ENCODE measurements around the gene GALNT9.

GALNT9 gene

DNA sequence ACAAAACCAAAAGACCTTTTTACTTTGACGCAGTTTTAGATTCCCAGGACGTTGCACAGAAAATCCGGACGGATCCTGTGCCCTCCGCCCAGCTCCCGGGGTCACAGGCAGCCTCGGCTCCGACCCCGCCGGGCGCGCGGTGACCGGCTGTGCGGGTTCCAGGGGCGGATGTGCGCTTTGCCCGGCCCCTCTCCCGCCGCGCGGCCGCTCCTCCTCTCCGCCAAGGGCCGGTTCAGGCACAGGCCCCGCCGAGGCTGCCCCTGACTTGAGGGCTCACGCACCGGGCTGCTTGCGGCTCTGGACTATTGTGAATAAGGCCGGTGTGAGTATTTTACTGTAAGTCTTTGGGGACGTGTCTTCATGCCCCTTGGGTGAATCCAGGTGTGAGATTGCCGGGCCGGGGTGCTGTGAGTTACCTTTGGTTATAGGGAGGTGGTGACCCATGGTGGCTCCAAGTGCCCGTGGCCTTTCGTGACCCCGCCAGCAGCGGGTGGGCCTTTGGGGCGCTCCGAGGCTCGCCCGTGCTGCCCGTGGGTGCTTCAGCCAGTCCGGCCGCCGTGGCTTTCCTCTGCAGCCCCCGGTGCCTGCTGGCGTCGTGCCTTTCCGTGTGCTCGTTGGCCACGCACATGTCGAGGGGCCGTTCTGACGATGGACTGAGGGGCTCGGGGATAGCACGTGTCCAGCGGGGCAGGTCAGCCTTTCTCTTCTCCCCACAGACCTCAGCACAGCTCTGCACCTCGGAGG, 139.2 kb downstream of the GALNT9 start:
- peaks cover 2% of the 10 kb centered on the region for H3K79me1 ChIP-seq (ENCODE audit: low read depth, low read length)
- peak overlapping the region; percentile 78 for H3K14ac ChIP-seq (ENCODE audit: low read length)
- peak overlapping the region; percentile 84 for H3K18ac ChIP-seq (ENCODE audit: low read length)
- H3K36me3 ChIP-seq (replicated peaks in 1 of 2; ENCODE audit: control insufficient read depth in 2 of 2, insufficient read depth in 2 of 2, low read length in 2 of 2), result no peaks in the 10 kb centered on the region
- no peak overlapping the region for H2BK120ac ChIP-seq (ENCODE audit: low read depth, low read length)
- H3K23ac ChIP-seq (ENCODE audit: low read depth, low read length, poor library complexity), result no peak overlapping the region
- no peak overlapping the region for H3K27ac ChIP-seq (replicated peaks; ENCODE audit: low read length)
- H2BK12ac ChIP-seq (ENCODE audit: low read length), result peak overlapping the region; percentile 16
- H2BK5ac ChIP-seq (ENCODE audit: low read length), result peak overlapping the region; percentile 2
- H4K91ac ChIP-seq (ENCODE audit: low read depth, low read length, poor library complexity), result no peak overlapping the region
- H3K27me3 ChIP-seq (ENCODE audit: control insufficient read depth in 3 of 3, insufficient read depth in 3 of 3, low read depth in 1 of 3, low read length in 3 of 3), result peaks cover 0 to 76% (median 18%) of the 10 kb centered on the region in 3 experiments
- peaks cover 11% of the 10 kb centered on the region in 2 donors for H3K9me3 ChIP-seq (replicated peaks in 1 of 2; ENCODE audit: control insufficient read depth in 2 of 2, insufficient read depth in 1 of 2, low read depth in 1 of 2, low read length in 2 of 2)
- H3K4me2 ChIP-seq (ENCODE audit: insufficient read depth, low read length, poor library complexity, severe bottlenecking), result peak overlapping the region; percentile 97
- H3K4me3 ChIP-seq (ENCODE audit: low read length in 2 of 2), result peak overlapping the region; percentile 44 to 81
- peak overlapping the region; percentile 36 for H2AK5ac ChIP-seq (ENCODE audit: low read depth, low read length)
- no peak for DNase-seq (ENCODE audit: low spot score)
- H4K8ac ChIP-seq (ENCODE audit: low read depth, low read length), result no peak overlapping the region
- peaks cover 6 to 9% of the 10 kb centered on the region in 2 donors for H3K4me1 ChIP-seq (ENCODE audit: control insufficient read depth in 2 of 2, insufficient read depth in 1 of 2, low read depth in 1 of 2, low read length in 2 of 2)
- peak overlapping the region; percentile 68 for H2BK15ac ChIP-seq (ENCODE audit: low read length)
- peak overlapping the region; percentile 89 for H2AFZ ChIP-seq (ENCODE audit: low read length)
- no peak overlapping the region for H3K4ac ChIP-seq (ENCODE audit: low read length)
- WGBS, 2 donors (ENCODE audit: extremely low coverage in 2 of 2, insufficient read length in 2 of 2, insufficient replicate concordance in 1 of 2), result no CpG with 5 or more reads among the region's 59 CpGs
- peak overlapping the region; percentile 78 for H3K9ac ChIP-seq (ENCODE audit: low read depth, low read length, poor library complexity)

DNA sequence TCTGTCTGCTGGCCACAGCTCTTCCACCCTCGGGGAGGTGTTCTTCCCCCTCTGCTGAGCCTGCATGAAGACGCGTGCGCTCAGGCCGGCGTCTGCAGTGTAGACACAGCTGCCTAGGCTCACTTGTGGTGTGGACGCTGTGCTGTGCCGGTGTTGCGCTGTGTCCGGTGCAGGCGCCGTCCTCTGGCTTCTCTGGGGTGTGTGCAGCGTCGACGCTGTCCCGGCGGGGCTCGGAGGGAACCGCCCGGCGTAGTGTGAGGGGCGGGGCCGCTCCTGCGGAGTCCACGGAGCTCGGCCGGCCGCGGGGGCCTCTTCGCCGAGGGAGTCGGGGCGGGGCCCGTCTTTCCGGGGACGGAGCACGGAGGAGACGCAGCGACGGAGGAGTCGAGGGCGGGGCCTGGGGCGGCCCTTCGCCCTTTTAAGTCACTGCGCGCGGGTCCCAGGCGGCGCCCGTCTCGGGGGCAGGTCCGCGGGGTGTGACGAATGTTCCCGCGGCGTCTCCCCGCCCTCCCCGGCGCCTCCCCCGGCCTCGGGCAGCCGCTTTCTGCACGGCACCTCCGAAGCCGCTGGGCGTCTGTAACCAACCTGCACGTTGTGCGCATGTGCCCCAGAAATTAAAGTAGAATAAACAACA, 139.9 kb downstream of the GALNT9 start:
- peak overlapping the region; percentile 44 to 81 for H3K4me3 ChIP-seq (ENCODE audit: low read length in 2 of 2)
- WGBS, 2 donors (ENCODE audit: extremely low coverage in 2 of 2, insufficient read length in 2 of 2, insufficient replicate concordance in 1 of 2), result no CpG with 5 or more reads among the region's 69 CpGs
- H4K8ac ChIP-seq (ENCODE audit: low read depth, low read length), result peak overlapping the region; percentile 65
- H3K27ac ChIP-seq (replicated peaks; ENCODE audit: low read length), result peak overlapping the region; percentile 56
- H3K23ac ChIP-seq (ENCODE audit: low read depth, low read length, poor library complexity), result peak overlapping the region; percentile 93
- H2BK120ac ChIP-seq (ENCODE audit: low read depth, low read length), result peak overlapping the region; percentile 61
- peaks cover 11% of the 10 kb centered on the region in 2 donors for H3K9me3 ChIP-seq (replicated peaks in 1 of 2; ENCODE audit: control insufficient read depth in 2 of 2, insufficient read depth in 1 of 2, low read depth in 1 of 2, low read length in 2 of 2)
- peaks cover 2% of the 10 kb centered on the region for H3K79me1 ChIP-seq (ENCODE audit: low read depth, low read length)
- peak overlapping the region; percentile 96 for H2AK5ac ChIP-seq (ENCODE audit: low read depth, low read length)
- peak overlapping the region; percentile 99 for H3K14ac ChIP-seq (ENCODE audit: low read length)
- H3K4me2 ChIP-seq (ENCODE audit: insufficient read depth, low read length, poor library complexity, severe bottlenecking), result peak overlapping the region; percentile 97
- peak overlapping the region; percentile 75 for H2BK5ac ChIP-seq (ENCODE audit: low read length)
- peaks cover 0 to 78% (median 18%) of the 10 kb centered on the region in 3 experiments for H3K27me3 ChIP-seq (ENCODE audit: control insufficient read depth in 3 of 3, insufficient read depth in 3 of 3, low read depth in 1 of 3, low read length in 3 of 3)
- no peaks in the 10 kb centered on the region for H3K36me3 ChIP-seq (replicated peaks in 1 of 2; ENCODE audit: control insufficient read depth in 2 of 2, insufficient read depth in 2 of 2, low read length in 2 of 2)
- H4K91ac ChIP-seq (ENCODE audit: low read depth, low read length, poor library complexity), result no peak overlapping the region
- peak; percentile 73 for DNase-seq (ENCODE audit: low spot score)
- peak overlapping the region; percentile 90 for H2BK12ac ChIP-seq (ENCODE audit: low read length)
- no peak overlapping the region for H3K4ac ChIP-seq (ENCODE audit: low read length)
- peaks cover 6 to 9% of the 10 kb centered on the region in 2 donors for H3K4me1 ChIP-seq (ENCODE audit: control insufficient read depth in 2 of 2, insufficient read depth in 1 of 2, low read depth in 1 of 2, low read length in 2 of 2)
- H2BK15ac ChIP-seq (ENCODE audit: low read length), result peak overlapping the region; percentile 96
- H3K9ac ChIP-seq (ENCODE audit: low read depth, low read length, poor library complexity), result peak overlapping the region; percentile 95
- H2AFZ ChIP-seq (ENCODE audit: low read length), result peak overlapping the region; percentile 89
- peak overlapping the region; percentile 99 for H3K18ac ChIP-seq (ENCODE audit: low read length)

DNA sequence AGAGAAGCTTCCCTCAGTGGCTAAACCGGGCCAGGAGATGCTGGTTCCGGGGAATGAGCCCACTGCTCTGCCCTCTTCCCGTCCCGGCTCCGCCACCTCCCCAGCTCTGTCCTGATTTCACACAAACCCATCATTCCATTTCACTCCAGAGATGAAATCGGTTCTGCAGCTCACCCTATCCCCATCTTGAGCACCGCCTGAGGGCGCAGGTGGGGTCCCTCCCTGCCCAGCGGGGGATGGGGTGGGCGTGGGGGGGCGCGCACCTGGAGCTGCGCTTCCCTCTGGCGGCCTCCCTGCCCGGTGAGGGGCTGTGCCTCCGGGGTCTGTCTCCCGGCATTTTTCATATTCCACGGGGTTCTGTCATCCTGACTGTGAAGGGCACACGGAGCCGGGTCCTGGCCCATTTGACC, 140.5 kb downstream of the GALNT9 start:
- H2AK5ac ChIP-seq (ENCODE audit: low read depth, low read length), result peak overlapping the region; percentile 96
- peak overlapping the region; percentile 97 for H3K4me2 ChIP-seq (ENCODE audit: insufficient read depth, low read length, poor library complexity, severe bottlenecking)
- DNase-seq (ENCODE audit: low spot score), result no peak
- no peak overlapping the region for H3K4ac ChIP-seq (ENCODE audit: low read length)
- peaks cover 6 to 9% of the 10 kb centered on the region in 2 donors for H3K4me1 ChIP-seq (ENCODE audit: control insufficient read depth in 2 of 2, insufficient read depth in 1 of 2, low read depth in 1 of 2, low read length in 2 of 2)
- H4K91ac ChIP-seq (ENCODE audit: low read depth, low read length, poor library complexity), result no peak overlapping the region
- no peaks in the 10 kb centered on the region for H3K36me3 ChIP-seq (replicated peaks in 1 of 2; ENCODE audit: control insufficient read depth in 2 of 2, insufficient read depth in 2 of 2, low read length in 2 of 2)
- peak overlapping the region; percentile 93 for H3K23ac ChIP-seq (ENCODE audit: low read depth, low read length, poor library complexity)
- peak overlapping the region; percentile 89 for H2AFZ ChIP-seq (ENCODE audit: low read length)
- H3K18ac ChIP-seq (ENCODE audit: low read length), result peak overlapping the region; percentile 99
- H3K9me3 ChIP-seq (replicated peaks in 1 of 2; ENCODE audit: control insufficient read depth in 2 of 2, insufficient read depth in 1 of 2, low read depth in 1 of 2, low read length in 2 of 2), result peaks cover 7 to 9% of the 10 kb centered on the region in 2 donors
- peak overlapping the region; percentile 99 for H3K14ac ChIP-seq (ENCODE audit: low read length)
- H3K9ac ChIP-seq (ENCODE audit: low read depth, low read length, poor library complexity), result peak overlapping the region; percentile 95
- peaks cover 0 to 79% (median 18%) of the 10 kb centered on the region in 3 experiments for H3K27me3 ChIP-seq (ENCODE audit: control insufficient read depth in 3 of 3, insufficient read depth in 3 of 3, low read depth in 1 of 3, low read length in 3 of 3)
- no CpG with 5 or more reads among the region's 20 CpGs for WGBS, 2 donors (ENCODE audit: extremely low coverage in 2 of 2, insufficient read length in 2 of 2, insufficient replicate concordance in 1 of 2)
- peaks cover 2% of the 10 kb centered on the region for H3K79me1 ChIP-seq (ENCODE audit: low read depth, low read length)
- H2BK12ac ChIP-seq (ENCODE audit: low read length), result peak overlapping the region; percentile 90
- peak overlapping the region; percentile 75 for H2BK5ac ChIP-seq (ENCODE audit: low read length)
- H4K8ac ChIP-seq (ENCODE audit: low read depth, low read length), result no peak overlapping the region
- H3K4me3 ChIP-seq (ENCODE audit: low read length in 2 of 2), result peak overlapping the region; percentile 44 to 81
- H3K27ac ChIP-seq (replicated peaks; ENCODE audit: low read length), result no peak overlapping the region
- peak overlapping the region; percentile 61 for H2BK120ac ChIP-seq (ENCODE audit: low read depth, low read length)
- peak overlapping the region; percentile 96 for H2BK15ac ChIP-seq (ENCODE audit: low read length)

DNA sequence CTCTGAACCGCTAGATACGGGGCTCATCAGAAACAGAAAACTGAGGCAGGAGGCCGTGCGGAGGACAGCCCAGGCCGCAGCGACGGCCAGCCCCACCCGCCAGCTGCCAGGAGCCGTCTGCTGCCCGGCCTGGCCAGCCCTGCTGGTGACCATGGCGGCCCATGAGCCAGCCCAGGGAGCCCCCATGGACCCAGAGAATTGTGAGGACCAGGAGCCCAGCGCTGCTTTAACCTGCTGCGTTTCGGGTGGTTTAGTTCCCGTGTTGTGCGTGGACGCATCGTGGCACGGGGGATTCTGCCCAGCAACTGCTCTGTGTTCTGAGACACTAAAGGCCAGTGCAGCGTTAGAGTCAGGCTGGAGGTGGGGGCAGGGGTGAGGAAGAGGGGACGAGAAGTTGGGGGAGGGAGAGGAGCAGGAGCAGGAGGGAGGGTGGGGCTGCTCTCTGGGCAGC, 140.9 kb downstream of the GALNT9 start:
- Histone ChIP-seq H3K4me3 (ENCODE audit: low read length in 2 of 2) (no peak overlapping the region), H3K27me3 (ENCODE audit: control insufficient read depth in 3 of 3, insufficient read depth in 3 of 3, low read depth in 1 of 3, low read length in 3 of 3) (peaks cover 0 to 80% (median 18%) of the 10 kb centered on the region in 3 experiments), H2BK5ac (ENCODE audit: low read length) (no peak overlapping the region), H3K4ac (ENCODE audit: low read length) (no peak overlapping the region), H3K9me3 (replicated peaks in 1 of 2; ENCODE audit: control insufficient read depth in 2 of 2, insufficient read depth in 1 of 2, low read depth in 1 of 2, low read length in 2 of 2) (peaks cover 3 to 4% of the 10 kb centered on the region in 2 donors), H2BK120ac (ENCODE audit: low read depth, low read length) (no peak overlapping the region), H3K79me1 (ENCODE audit: low read depth, low read length) (peaks cover 2% of the 10 kb centered on the region), H3K4me1 (ENCODE audit: control insufficient read depth in 2 of 2, insufficient read depth in 1 of 2, low read depth in 1 of 2, low read length in 2 of 2) (peaks cover 6 to 9% of the 10 kb centered on the region in 2 donors), H3K4me2 (ENCODE audit: insufficient read depth, low read length, poor library complexity, severe bottlenecking) (no peak overlapping the region), H2BK12ac (ENCODE audit: low read length) (no peak overlapping the region), H3K23ac (ENCODE audit: low read depth, low read length, poor library complexity) (no peak overlapping the region), H3K9ac (ENCODE audit: low read depth, low read length, poor library complexity) (peak overlapping the region; percentile 24), H3K27ac (replicated peaks; ENCODE audit: low read length) (no peak overlapping the region), H2AFZ (ENCODE audit: low read length) (no peak overlapping the region), H3K14ac (ENCODE audit: low read length) (peak overlapping the region; percentile 38), H2BK15ac (ENCODE audit: low read length) (no peak overlapping the region), H3K18ac (ENCODE audit: low read length) (peak overlapping the region; percentile 83), H2AK5ac (ENCODE audit: low read depth, low read length) (peak overlapping the region; percentile 96), H4K91ac (ENCODE audit: low read depth, low read length, poor library complexity) (no peak overlapping the region), H3K36me3 (replicated peaks in 1 of 2; ENCODE audit: control insufficient read depth in 2 of 2, insufficient read depth in 2 of 2, low read length in 2 of 2) (no peaks in the 10 kb centered on the region), H4K8ac (ENCODE audit: low read depth, low read length) (peak overlapping the region; percentile 43)
- no CpG with 5 or more reads among the region's 21 CpGs for WGBS, 2 donors (ENCODE audit: extremely low coverage in 2 of 2, insufficient read length in 2 of 2, insufficient replicate concordance in 1 of 2)
- no peak for DNase-seq (ENCODE audit: low spot score)
